SK-MEL-5 (cell line): ENCODE data around the gene AOPEP. TPM values are rescaled to one million over a fixed set of nuclear protein-coding genes. Genes with fewer than 3 reads are reported as not detected.
"Not testable (repeated sequence)": the region's sequence is repeated elsewhere in the genome, so short reads cannot be mapped to it uniquely, and the experiment has no call there.

Experiments used
- DNase-seq: peaks from one replicate; pipeline ENCODE4 v3.0.0-alpha.2; 2016; ENCODE audit warnings: low read depth, low spot score
- in situ Hi-C: cut with HindIII; loops from 2 replicates; pipeline ENCODE4 v1.10.0; 2016; ENCODE audit warnings: low sequenced_read_pairs, high pct_unique_total_duplicates, low pct_unique_long_range_greater_than_20kb
- total RNA-seq: library from RNA; depleted of rRNA; stranded (reverse); fragments of >200 nt; shearing (Covaris generic); gene quantifications from 2 replicates; pipeline ENCODE4 v1.2.3, GENCODE V29; 2014

The AOPEP gene
- total RNA-seq, 1 experiment from 2014 or later, result 20.8 TPM

- DNase-seq, result no peak
- in situ Hi-C loops, result no loop called here
Measured at GRCh38 chr9:94821098-94821887, 94.8 kb downstream of the AOPEP start.

GRCh38 chr9:94822273-94822672 lies 95.8 kb downstream of the AOPEP start:
- in situ Hi-C loops, result no loop called here
- no peak for DNase-seq

GRCh38 chr9:94823710-94824109 lies 97.2 kb downstream of the AOPEP start:
- DNase-seq, result no peak
- in situ Hi-C loops, result no loop called here

GRCh38 chr9:94824411-94824810 lies 97.9 kb downstream of the AOPEP start:
- no peak for DNase-seq
- in situ Hi-C loops, result no loop called here

GRCh38 chr9:94824913-94825610 lies 98.6 kb downstream of the AOPEP start:
- DNase-seq, result no peak
- in situ Hi-C loops, result no loop called here

- DNase-seq, result no peak
- in situ Hi-C loops, result no loop called here
Measured at GRCh38 chr9:94825611-94825958, 99.1 kb downstream of the AOPEP start.

- in situ Hi-C loops, result no loop called here
- DNase-seq, result no peak
Measured at GRCh38 chr9:94826044-94826443, 99.5 kb downstream of the AOPEP start.

GRCh38 chr9:94826644-94827410 lies 100.3 kb downstream of the AOPEP start:
- in situ Hi-C loops, result no loop called here
- DNase-seq, result no peak

GRCh38 chr9:94827584-94828304 lies 101.2 kb downstream of the AOPEP start:
- DNase-seq, result peak; percentile 19
- in situ Hi-C loops, result no loop called here

- DNase-seq, result no peak
- in situ Hi-C loops, result no loop called here
Measured at GRCh38 chr9:94829380-94830070, 103.0 kb downstream of the AOPEP start.

GRCh38 chr9:94830071-94830604 lies 103.6 kb downstream of the AOPEP start:
- in situ Hi-C loops, DNase-seq: not testable (repeated sequence)

GRCh38 chr9:94833802-94834201 lies 107.3 kb downstream of the AOPEP start:
- no peak for DNase-seq
- in situ Hi-C loops, result no loop called here

- in situ Hi-C loops, result no loop called here
Measured at GRCh38 chr9:94837404-94837803, 110.9 kb downstream of the AOPEP start.

GRCh38 chr9:94839398-94839797 lies 112.9 kb downstream of the AOPEP start:
- DNase-seq, result no peak
- in situ Hi-C loops, result no loop called here

More at GRCh38 chr9:94837404-94837803, 110.9 kb downstream of the AOPEP start:
- no peak for DNase-seq

GRCh38 chr9:94840738-94841137 lies 114.2 kb downstream of the AOPEP start:
- in situ Hi-C loops, result no loop called here
- no peak for DNase-seq

- no peak for DNase-seq
- in situ Hi-C loops, result no loop called here
Measured at GRCh38 chr9:94843134-94843533, 116.6 kb downstream of the AOPEP start.

GRCh38 chr9:94846739-94847138 lies 120.2 kb downstream of the AOPEP start:
- DNase-seq, result no peak
- in situ Hi-C loops, result no loop called here
